Prostate gland (tissue), 2 donors: Measurements from ENCODE around the gene SNAI1. TPM values are rescaled to one million over a fixed set of nuclear protein-coding genes. Genes with fewer than 3 reads are reported as not detected.
"Not testable (repeated sequence)": the region's sequence is repeated elsewhere in the genome, so short reads cannot be mapped to it uniquely, and the experiment has no call there.

Experiments used
- DNase-seq: peaks from one replicate; pipeline ENCODE4 v3.0.0-alpha.2; 2019; ENCODE audit warnings: low spot score
- H3K27ac ChIP-seq, 2 donors: fragments of 200-600 bp; sonication (generic); 2 replicates each; pipeline ENCODE4 v1.5.1; 2017 to 2019
- H3K27me3 ChIP-seq: fragments of 200-600 bp; sonication (generic); replicated peaks from 2 replicates; pipeline ENCODE4 v1.5.1; 2019; ENCODE audit not compliant: insufficient read depth
- H3K36me3 ChIP-seq, 2 donors: fragments of 200-600 bp; sonication (generic); 1 replicate in 1 of 2; 2 replicates in 1 of 2; pipeline versions ENCODE4 v1.5.1 to v1.8.1; 2017 to 2019
- H3K4me1 ChIP-seq: fragments of 200-600 bp; sonication (generic); replicated peaks from 2 replicates; pipeline ENCODE4 v1.5.1; 2019
- H3K4me3 ChIP-seq, 2 donors: fragments of 200-600 bp; sonication (generic); 2 replicates each; pipeline ENCODE4 v1.5.1; 2017 to 2019
- H3K9me3 ChIP-seq: fragments of 200-600 bp; sonication (generic); 2 replicates; pipeline ENCODE4 v1.5.1; 2017
- CTCF ChIP-seq, 4 experiments: fragments of 200-600 bp in 2 of 4; fragments of 450-650 bp in 2 of 4; sonication (generic) in 2 of 4; IDR thresholded peaks; 1 replicate in 3 of 4; 2 replicates in 1 of 4; pipeline ENCODE4 v1.5.1; 2016 to 2019; ENCODE audit warnings: antibody characterized with exemption in 4 of 4, mild to moderate bottlenecking in 2 of 4, moderate library complexity in 2 of 4
- POLR2A ChIP-seq: fragments of 450-650 bp; IDR thresholded peaks from one replicate; pipeline ENCODE4 v1.6.1; 2016; ENCODE audit warnings: antibody characterized with exemption, mild to moderate bottlenecking
- POLR2AphosphoS5 ChIP-seq: sonication (generic); formaldehyde crosslinking; IDR thresholded peaks from one replicate; pipeline ENCODE4 v1.6.1; 2017; ENCODE audit warnings: antibody characterized with exemption
- WGBS: methylation state at CpG from one replicate; pipeline ENCODE4 v1.1.5; 2018; 5-methylcytosine and 5-hydroxymethylcytosine counted together
- intact Hi-C: fragments of 100-400 bp; cut with DNase I; formaldehyde crosslinking; loops from one replicate; pipeline ENCODE4 v1.14.2; 2022
- total RNA-seq, 2 donors: library from RNA; depleted of rRNA; stranded (reverse); fragments of >200 nt; gene quantifications; one replicate each; pipeline ENCODE4 v1.1.0, GENCODE V29; 2016

Gene SNAI1
- total RNA-seq, 2 donors from 2014 or later, result 1.0 to 7.4 TPM

DNA sequence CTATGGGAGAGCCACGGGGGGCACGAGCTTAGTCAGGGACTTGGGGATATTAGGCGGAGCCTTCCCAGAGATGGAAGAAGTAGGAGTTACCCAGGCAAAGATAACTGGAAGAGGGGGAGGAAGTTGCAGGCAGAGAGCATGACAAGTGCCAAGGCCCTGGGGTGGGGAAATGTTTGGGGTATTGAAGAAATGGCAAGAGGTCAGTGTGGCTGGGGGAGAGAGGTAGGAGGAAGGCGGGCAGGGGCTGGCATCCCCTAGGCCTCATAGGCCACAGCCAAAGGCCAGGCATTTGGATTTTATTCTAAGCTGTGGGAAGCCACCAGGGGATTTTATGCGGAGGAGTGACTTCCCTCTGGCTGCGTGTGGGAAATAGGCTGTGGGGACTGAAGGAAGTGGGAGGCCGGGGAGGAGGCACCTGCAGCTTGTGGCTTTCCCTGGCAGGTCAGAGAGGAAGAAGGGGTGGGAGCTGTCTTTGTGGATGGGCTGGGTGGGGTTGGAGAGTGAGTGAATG is 22.7 kb downstream of the SNAI1 start:
- intact Hi-C loops, result no loop called here

GRCh38 chr20:50007369-50007768 is 24.6 kb downstream of the SNAI1 start:
- 93% methylated on average over 2 of the region's 2 CpGs for WGBS
- TF ChIP-seq POLR2A (no peak), POLR2AphosphoS5 (no peak), CTCF (IDR thresholded peaks at IDR 0.05) (no peak)
- H3K9me3 ChIP-seq, result no peaks in the 10 kb centered on the region
- intact Hi-C loops, result no loop called here
- H3K27me3 ChIP-seq, result no peaks in the 10 kb centered on the region
- DNase-seq, result no peak
- H3K4me1 ChIP-seq, result no peaks in the 10 kb centered on the region
- no peaks in the 10 kb centered on the region for H3K36me3 ChIP-seq
- no peak overlapping the region for H3K27ac ChIP-seq
- no peak overlapping the region for H3K4me3 ChIP-seq

More for the DNA sequence above, 22.7 kb downstream of the SNAI1 start:
- Histone ChIP-seq H3K36me3 (no peaks in the 10 kb centered on the region), H3K27me3 (no peaks in the 10 kb centered on the region), H3K4me1 (no peaks in the 10 kb centered on the region), H3K4me3 (no peak overlapping the region), H3K9me3 (no peaks in the 10 kb centered on the region), H3K27ac (no peak overlapping the region)
- TF ChIP-seq POLR2A, result no peak
- WGBS, result 76% methylated on average over 7 of the region's 7 CpGs
- no peak for DNase-seq

DNA sequence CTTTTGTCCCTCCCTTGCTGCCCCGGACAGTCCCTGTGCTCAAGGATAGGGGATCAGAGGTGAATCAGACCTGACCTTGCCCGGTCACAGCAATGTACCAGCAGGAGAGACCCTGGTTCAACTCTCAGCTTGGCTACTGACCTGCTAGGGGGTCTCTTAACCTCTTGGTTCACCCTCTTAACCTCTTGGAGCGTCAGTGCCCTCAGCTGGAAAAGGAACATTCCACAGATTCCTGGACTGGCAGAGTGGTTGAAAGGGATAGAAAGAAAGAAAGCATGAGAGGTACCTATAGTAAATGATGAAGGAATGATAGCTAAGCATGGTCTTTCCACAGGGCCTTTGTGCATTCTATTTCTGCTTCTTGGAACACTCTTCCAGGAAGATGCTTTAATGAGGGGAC is 25.2 kb downstream of the SNAI1 start:
- no peak for DNase-seq
- Histone ChIP-seq H3K9me3 (no peaks in the 10 kb centered on the region), H3K27me3 (no peaks in the 10 kb centered on the region), H3K27ac (no peak overlapping the region), H3K36me3 (no peaks in the 10 kb centered on the region), H3K4me3 (no peak overlapping the region), H3K4me1 (no peaks in the 10 kb centered on the region)
- TF ChIP-seq CTCF (IDR thresholded peaks at IDR 0.05) (no peak), POLR2AphosphoS5 (no peak), POLR2A (no peak)
- intact Hi-C loops, result no loop called here
- WGBS, result 95% methylated on average over 3 of the region's 3 CpGs

DNA sequence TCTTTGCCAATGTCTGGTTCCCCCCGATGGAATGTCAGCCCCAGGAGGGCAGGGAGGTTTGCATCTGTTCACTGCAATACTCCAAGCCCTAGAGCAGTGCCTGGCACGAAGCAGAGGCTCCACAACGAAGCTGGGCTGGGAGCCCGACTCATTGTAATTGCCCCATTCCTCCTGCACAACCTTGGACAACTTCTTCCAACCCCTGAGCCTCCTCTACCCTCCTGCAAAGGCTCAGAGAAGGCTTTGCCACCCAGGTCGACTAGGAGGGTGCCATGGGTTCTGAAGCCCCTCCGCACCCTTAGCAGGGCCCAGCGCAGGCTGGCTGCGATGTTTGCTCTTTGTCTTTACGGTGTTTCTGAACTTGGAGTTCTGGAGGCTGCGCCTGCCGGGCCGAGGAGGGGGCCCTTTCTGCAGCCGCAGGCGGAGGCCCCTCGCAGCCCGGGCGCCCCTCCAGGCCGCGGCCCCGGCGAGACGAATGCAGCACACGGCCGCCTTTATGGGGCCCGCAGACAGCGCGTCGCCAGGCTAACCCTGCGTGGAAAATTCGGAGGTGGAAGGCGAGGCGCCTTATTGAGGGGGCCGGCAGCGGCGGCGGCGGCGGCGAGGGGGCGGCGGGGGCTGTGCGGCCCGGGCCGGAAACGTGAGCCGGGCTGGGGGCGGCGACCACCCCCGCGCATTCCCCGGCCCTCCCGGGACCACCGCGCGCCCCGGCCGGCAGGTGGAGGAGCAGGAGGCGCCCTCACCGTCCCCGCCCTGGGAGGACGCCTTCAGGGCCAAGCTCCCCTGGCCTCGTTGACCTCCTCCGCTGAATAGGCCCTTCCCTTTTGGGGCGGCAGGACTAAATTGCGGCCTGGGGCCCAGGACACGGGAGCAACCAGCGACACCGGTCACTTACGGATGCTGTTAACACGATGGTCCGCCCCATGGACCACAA is 27.0 kb downstream of the SNAI1 start:
- H3K9me3 ChIP-seq, result no peaks in the 10 kb centered on the region
- DNase-seq, result no peak
- intact Hi-C loops, result no loop called here
- WGBS, result 36% methylated on average over 31 of the region's 71 CpGs
- H3K4me1 ChIP-seq, result no peaks in the 10 kb centered on the region
- no peaks in the 10 kb centered on the region for H3K36me3 ChIP-seq
- no peaks in the 10 kb centered on the region for H3K27me3 ChIP-seq
- H3K4me3 ChIP-seq, result peak overlapping the region in 1 of 2 donors; percentile 15
- H3K27ac ChIP-seq, result no peak overlapping the region
- TF ChIP-seq POLR2A (no peak), CTCF (IDR thresholded peaks at IDR 0.05) (no peak), POLR2AphosphoS5 (no peak)

- H3K4me3 ChIP-seq, intact Hi-C loops, H3K27me3 ChIP-seq, H3K9me3 ChIP-seq, H3K27ac ChIP-seq, H3K4me1 ChIP-seq, DNase-seq, H3K36me3 ChIP-seq: not testable (repeated sequence)
- 88% methylated on average over 3 of the region's 3 CpGs for WGBS
Observed at GRCh38 chr20:50011597-50011996, 28.8 kb downstream of the SNAI1 start.
